Adrenal gland (tissue), 12 donors: ENCODE measurements around the gene PPT2. TPM values are rescaled to one million over a fixed set of nuclear protein-coding genes. Genes with fewer than 3 reads are reported as not detected.
"Not testable (repeated sequence)": the region's sequence is repeated elsewhere in the genome, so short reads cannot be mapped to it uniquely, and the experiment has no call there.

Experiments used
- DNase-seq, 7 donors: peaks; one replicate each; pipeline ENCODE4 v3.0.0-alpha.2; 2019 to 2020
- H3K27ac ChIP-seq, 5 donors: fragments of 200-600 bp; sonication (generic) in 4 of 5; 1 replicate in 3 of 5; 2 replicates in 2 of 5; pipeline versions ENCODE4 v1.5.1 to v1.8.0; 2016 to 2020; ENCODE audit warnings: mild to moderate bottlenecking in 1 of 5
- H3K27me3 ChIP-seq: fragments of 200-600 bp; 2 replicates; pipeline ENCODE4 v1.8.0; 2021
- H3K36me3 ChIP-seq, 2 donors: fragments of 200-600 bp; replicated peaks in 1 of 2; 1 replicate in 1 of 2; 2 replicates in 1 of 2; pipeline versions ENCODE4 v1.5.1 to v1.8.0; 2018 to 2022
- H3K4me1 ChIP-seq, 2 donors: fragments of 200-600 bp; replicated peaks in 1 of 2; 1 replicate in 1 of 2; 2 replicates in 1 of 2; pipeline versions ENCODE4 v1.5.1 to v1.8.0; 2018 to 2021
- H3K4me3 ChIP-seq, 4 donors: fragments of 200-600 bp; sonication (generic) in 3 of 4; one replicate each; pipeline ENCODE4 v1.5.1; 2016 to 2018
- H3K9me3 ChIP-seq, 3 donors: fragments of 200-600 bp; sonication (generic) in 1 of 3; replicated peaks in 1 of 3; 1 replicate in 2 of 3; 2 replicates in 1 of 3; pipeline versions ENCODE4 v1.5.1 to v1.8.0; 2016 to 2021
- CTCF ChIP-seq, 6 experiments: fragments of 450-650 bp in 4 of 6; fragments of 200-600 bp in 2 of 6; sonication (generic) in 1 of 6; IDR thresholded peaks; 1 replicate in 5 of 6; 2 replicates in 1 of 6; pipeline versions ENCODE4 v1.5.1 to v1.8.0; 2016 to 2021; ENCODE audit warnings: antibody characterized with exemption in 6 of 6, mild to moderate bottlenecking in 2 of 6, moderate library complexity in 1 of 6
- POLR2A ChIP-seq, 2 donors: fragments of 450-650 bp; IDR thresholded peaks; one replicate each; pipeline ENCODE4 v1.6.1; 2017; ENCODE audit warnings: antibody characterized with exemption in 2 of 2, mild to moderate bottlenecking in 2 of 2, moderate library complexity in 1 of 2
- WGBS, 4 donors: extraction: QIAGEN DNeasy Blood & Tissue Kit in 2 of 4; methylation state at CpG; one replicate each; pipeline versions ENCODE4 v1.1.5 to v1.1.7; 2013 to 2017; 5-methylcytosine and 5-hydroxymethylcytosine counted together
- intact Hi-C, 2 donors: fragments of 100-400 bp; cut with DNase I; formaldehyde crosslinking; loops; one replicate each; pipeline versions ENCODE4 v1.14.1 to v1.15.0; 2022 to 2023
- microRNA-seq, 3 donors: library from miRNA; unstranded; fragments of <30 nt; microRNA quantifications; one replicate each; pipeline ENCODE4, GENCODE V29; 2017 to 2020
- polyA plus RNA-seq, 3 donors: library from polyadenylated mRNA; stranded (reverse); fragments of 200-250 nt in 2 of 3; fragments of 350-450 nt in 1 of 3; fragmentation: Illumina TruSeq in 1 of 3; extraction: RNeasy Lipid Tissue Mini Kit (QIAGEN cat#74804) in 1 of 3; gene quantifications; one replicate each; pipeline ENCODE4 v1.2.3, GENCODE V29; 2013 to 2014
- small RNA-seq, 2 donors: library from RNA; depleted of rRNA; stranded (forward); fragments of <200 nt; gene quantifications; one replicate each; pipeline ENCODE3, GENCODE V24; 2016
- total RNA-seq, 9 donors: library from RNA; depleted of rRNA in 4 of 9; stranded (reverse); fragments of >200 nt in 4 of 9; fragments of 120-200 nt in 1 of 9; fragmentation: NEBNext Ultra II Directional in 1 of 9; extraction: Animal tissue kit (Norgen Biotek cat#: 25700) in 1 of 9; gene quantifications; one replicate each; pipeline versions ENCODE4 v1.1.0 to v1.2.4, GENCODE V29; 2013 to 2023
- donor health status: healthy with polysubstance abuse.
- donor health status: Bipolar disorder and iron deficiency.
- donor health status: DM: yes; HTN: yes; CAD: no.
- donor health status: DM: no; HTN: no; CAD: no.
- donor health status: DM: no; HTN: no; CAD: no.
- donor health status: DM: yes; HTN: yes; CAD: no.

Gene PPT2
- total and polyA plus RNA-seq, 12 donors = 10.4 to 33.6 (median 23.1) TPM

- H3K27me3 ChIP-seq = no peaks in the 10 kb centered on the region
- H3K27ac ChIP-seq = no peak overlapping the region
- H3K4me3 ChIP-seq = no peak overlapping the region
- no peaks in the 10 kb centered on the region for H3K9me3 ChIP-seq
- 81 to 85% (median 82%) methylated on average over 5 of the region's 5 CpGs for whole genome bisulfite sequencing, 4 donors
- TF ChIP-seq POLR2A (IDR thresholded peaks at IDR 0.05) = no peak
- TF ChIP-seq CTCF (IDR thresholded peaks at IDR 0.05) = no peak
- intact Hi-C loops = no loop called here
- no peaks in the 10 kb centered on the region for H3K36me3 ChIP-seq
- no peaks in the 10 kb centered on the region for H3K4me1 ChIP-seq
- no peak for DNase-seq
These were observed 56.3 kb downstream of the PPT2 start for GRCh38 chr6:32210191-32210601.

GRCh38 chr6:32211432-32211831 lies 57.5 kb downstream of the PPT2 start:
- H3K27me3 ChIP-seq = not testable (repeated sequence)

GRCh38 chr6:32212076-32212760 lies 58.3 kb downstream of the PPT2 start:
- WGBS, 4 donors = 84 to 90% (median 86%) methylated on average over 8 to 12 of the region's 12 CpGs
- no peak for TF ChIP-seq POLR2A (IDR thresholded peaks at IDR 0.05)
- TF ChIP-seq CTCF (IDR thresholded peaks at IDR 0.05) = no peak
- H3K4me3 ChIP-seq = no peak overlapping the region
- no peak overlapping the region for H3K27ac ChIP-seq
- no peak for DNase-seq
- H3K36me3 ChIP-seq = no peaks in the 10 kb centered on the region
- intact Hi-C loops = no loop called here
- no peaks in the 10 kb centered on the region for H3K27me3 ChIP-seq
- no peaks in the 10 kb centered on the region for H3K4me1 ChIP-seq
- H3K9me3 ChIP-seq = no peaks in the 10 kb centered on the region

More at GRCh38 chr6:32211432-32211831, 57.5 kb downstream of the PPT2 start:
- 83 to 93% (median 86%) methylated on average over 4 of the region's 4 CpGs for WGBS, 4 donors
- intact Hi-C loops, H3K9me3 ChIP-seq, DNase-seq, H3K4me1 ChIP-seq, H3K4me3 ChIP-seq, H3K36me3 ChIP-seq, H3K27ac ChIP-seq: not testable (repeated sequence)

Small RNA genes lying within 50 kb of the gene (microRNA-seq; reads per million reads assigned to microRNA genes)
- gene MIR6721 = 3.4 to 4.0 (median 4.0) reads per million in 3 donors
- gene MIR6833 = 0 to 0.28 (median 0) reads per million in 3 donors

Small RNA genes lying within 50 kb of the gene (small RNA-seq; reads per million reads assigned to genes)
- gene AL662884.1 (0 reads per million in 2 donors), gene MIR6833 (0 reads per million in 2 donors)

Other genes starting within 250 kb of the PPT2 start
- 100 to 1,000 TPM in 1 of 9 donors, 10 to 100 TPM in 7, 1 to 10 TPM in 1; 4.6 to 107 (median 38.8) TPM for gene C2, start 226.4 kb upstream of the PPT2 start, total RNA-seq
- gene C2, start 226.4 kb upstream of the PPT2 start, polyA plus RNA-seq = 10 to 100 TPM; 13.3 to 25.0 (median 19.0) TPM
- gene CFB, start 208.0 kb upstream of the PPT2 start, total RNA-seq = 100 to 1,000 TPM in 2 of 9 donors, 10 to 100 TPM in 6, under 1 TPM in 1; 0.78 to 166 (median 23.2) TPM
- 10 to 100 TPM; 10.2 to 76.4 (median 60.6) TPM for gene CFB, start 208.0 kb upstream of the PPT2 start, polyA plus RNA-seq
- 100 to 1,000 TPM in 3 of 9 donors, 10 to 100 TPM in 6; 64.4 to 107 (median 94.5) TPM for gene NELFE, start 195.2 kb upstream of the PPT2 start, total RNA-seq
- gene NELFE, start 195.2 kb upstream of the PPT2 start, polyA plus RNA-seq = 100 to 1,000 TPM in 2 of 3 donors, 10 to 100 TPM in 1; 89.9 to 117 (median 106) TPM
- gene SKIC2, start 195.0 kb upstream of the PPT2 start, total RNA-seq = 100 to 1,000 TPM in 4 of 9 donors, 10 to 100 TPM in 5; 29.9 to 231 (median 80.4) TPM
- 100 to 1,000 TPM in 2 of 3 donors, 10 to 100 TPM in 1; 38.8 to 330 (median 243) TPM for gene SKIC2, start 195.0 kb upstream of the PPT2 start, polyA plus RNA-seq
- 10 to 100 TPM; 19.9 to 57.1 (median 44.6) TPM for gene DXO, start 182.0 kb upstream of the PPT2 start, total RNA-seq
- 100 to 1,000 TPM in 1 of 3 donors, 10 to 100 TPM in 2; 38.7 to 102 (median 83.7) TPM for gene DXO, start 182.0 kb upstream of the PPT2 start, polyA plus RNA-seq
- gene C4A, start 172.1 kb upstream of the PPT2 start, total RNA-seq = 1,000 to 10,000 TPM in 6 of 9 donors, 100 to 1,000 TPM in 3; 547 to 2,285 (median 1,171) TPM
- 1,000 to 10,000 TPM in 1 of 3 donors, 100 to 1,000 TPM in 2; 212 to 1,408 (median 665) TPM for gene C4A, start 172.1 kb upstream of the PPT2 start, polyA plus RNA-seq
- gene C4B, start 139.3 kb upstream of the PPT2 start, total RNA-seq = 1,000 to 10,000 TPM in 7 of 9 donors, 100 to 1,000 TPM in 2; 948 to 5,092 (median 1,365) TPM
- 1,000 to 10,000 TPM in 1 of 3 donors, 100 to 1,000 TPM in 2; 236 to 1,852 (median 796) TPM for gene C4B, start 139.3 kb upstream of the PPT2 start, polyA plus RNA-seq
- gene CYP21A2, start 115.7 kb upstream of the PPT2 start, total RNA-seq = 1,000 to 10,000 TPM in 8 of 9 donors, 100 to 1,000 TPM in 1; 780 to 6,352 (median 2,415) TPM
- gene CYP21A2, start 115.7 kb upstream of the PPT2 start, polyA plus RNA-seq = 1,000 to 10,000 TPM in 2 of 3 donors, 100 to 1,000 TPM in 1; 528 to 4,039 (median 2,532) TPM
- gene TNXB, start 44.8 kb upstream of the PPT2 start, total RNA-seq = 100 to 1,000 TPM; 105 to 403 (median 213) TPM
- gene TNXB, start 44.8 kb upstream of the PPT2 start, polyA plus RNA-seq = 100 to 1,000 TPM in 2 of 3 donors, 10 to 100 TPM in 1; 19.6 to 506 (median 248) TPM
- 100 to 1,000 TPM in 2 of 9 donors, 10 to 100 TPM in 7; 17.7 to 109 (median 35.7) TPM for gene ATF6B, start 25.9 kb upstream of the PPT2 start, total RNA-seq
- 100 to 1,000 TPM in 1 of 3 donors, 10 to 100 TPM in 2; 42.3 to 136 (median 67.3) TPM for gene ATF6B, start 25.9 kb upstream of the PPT2 start, polyA plus RNA-seq
- 1 to 10 TPM; 1.6 to 8.9 (median 5.9) TPM for gene FKBPL, start 23.9 kb upstream of the PPT2 start, total RNA-seq
- 1 to 10 TPM; 4.9 to 6.1 (median 6.0) TPM for gene FKBPL, start 23.9 kb upstream of the PPT2 start, polyA plus RNA-seq
- gene PRRT1, start 2.2 kb upstream of the PPT2 start, total RNA-seq = 1 to 10 TPM in 6 of 9 donors, under 1 TPM in 2, not detected in 1; 0.22 to 4.8 (median 2.0) TPM
- gene PRRT1, start 2.2 kb upstream of the PPT2 start, polyA plus RNA-seq = 10 to 100 TPM in 2 of 3 donors, 1 to 10 TPM in 1; 1.6 to 26.0 (median 14.7) TPM
- 10 to 100 TPM in 3 of 9 donors, 1 to 10 TPM in 6; 1.3 to 22.1 (median 8.7) TPM for gene EGFL8, start 10.5 kb downstream of the PPT2 start, total RNA-seq
- gene EGFL8, start 10.5 kb downstream of the PPT2 start, polyA plus RNA-seq = 100 to 1,000 TPM in 1 of 3 donors, 10 to 100 TPM in 1, 1 to 10 TPM in 1; 4.6 to 103 (median 54.4) TPM
- 10 to 100 TPM; 51.9 to 91.9 (median 66.9) TPM for gene AGPAT1, start 21.9 kb downstream of the PPT2 start, total RNA-seq
- gene AGPAT1, start 21.9 kb downstream of the PPT2 start, polyA plus RNA-seq = 10 to 100 TPM; 63.5 to 75.8 (median 70.1) TPM
- 100 to 1,000 TPM in 7 of 9 donors, 10 to 100 TPM in 2; 90.6 to 146 (median 115) TPM for gene RNF5, start 24.3 kb downstream of the PPT2 start, total RNA-seq
- 100 to 1,000 TPM in 1 of 3 donors, 10 to 100 TPM in 2; 47.2 to 120 (median 93.2) TPM for gene RNF5, start 24.3 kb downstream of the PPT2 start, polyA plus RNA-seq
- gene AGER, start 30.1 kb downstream of the PPT2 start, total RNA-seq = 1 to 10 TPM in 8 of 9 donors, not detected in 1; 1.4 to 9.7 (median 3.1) TPM
- gene AGER, start 30.1 kb downstream of the PPT2 start, polyA plus RNA-seq = 10 to 100 TPM in 2 of 3 donors, 1 to 10 TPM in 1; 1.7 to 63.9 (median 18.1) TPM
- 100 to 1,000 TPM in 1 of 9 donors, 10 to 100 TPM in 8; 34.4 to 109 (median 53.3) TPM for gene PBX2, start 36.1 kb downstream of the PPT2 start, total RNA-seq
- 100 to 1,000 TPM in 1 of 3 donors, 10 to 100 TPM in 2; 46.6 to 211 (median 85.1) TPM for gene PBX2, start 36.1 kb downstream of the PPT2 start, polyA plus RNA-seq
- gene GPSM3, start 38.5 kb downstream of the PPT2 start, total RNA-seq = 10 to 100 TPM in 8 of 9 donors, 1 to 10 TPM in 1; 3.8 to 40.3 (median 17.6) TPM
- 10 to 100 TPM in 2 of 3 donors, 1 to 10 TPM in 1; 4.8 to 32.2 (median 15.9) TPM for gene GPSM3, start 38.5 kb downstream of the PPT2 start, polyA plus RNA-seq
- gene NOTCH4, start 69.9 kb downstream of the PPT2 start, total RNA-seq = 10 to 100 TPM in 8 of 9 donors, 1 to 10 TPM in 1; 7.1 to 34.4 (median 17.6) TPM
- gene NOTCH4, start 69.9 kb downstream of the PPT2 start, polyA plus RNA-seq = 100 to 1,000 TPM in 1 of 3 donors, 10 to 100 TPM in 1, 1 to 10 TPM in 1; 9.1 to 136 (median 54.2) TPM
- gene TSBP1, start 217.8 kb downstream of the PPT2 start, total RNA-seq = not detected
- not detected for gene TSBP1, start 217.8 kb downstream of the PPT2 start, polyA plus RNA-seq